GM12872 (cell line): ENCODE measurements around the gene RAB44.

Source experiments
- TF ChIP-seq, protein P1 (sequence below): IDR thresholded peaks from 3 replicates; pipeline ENCODE4 v1.5.1; 2011; ENCODE audit warnings: low read depth, mild to moderate bottlenecking, low read length, moderate library complexity; ENCODE audit not compliant: insufficient read depth

RAB44 gene

DNA sequence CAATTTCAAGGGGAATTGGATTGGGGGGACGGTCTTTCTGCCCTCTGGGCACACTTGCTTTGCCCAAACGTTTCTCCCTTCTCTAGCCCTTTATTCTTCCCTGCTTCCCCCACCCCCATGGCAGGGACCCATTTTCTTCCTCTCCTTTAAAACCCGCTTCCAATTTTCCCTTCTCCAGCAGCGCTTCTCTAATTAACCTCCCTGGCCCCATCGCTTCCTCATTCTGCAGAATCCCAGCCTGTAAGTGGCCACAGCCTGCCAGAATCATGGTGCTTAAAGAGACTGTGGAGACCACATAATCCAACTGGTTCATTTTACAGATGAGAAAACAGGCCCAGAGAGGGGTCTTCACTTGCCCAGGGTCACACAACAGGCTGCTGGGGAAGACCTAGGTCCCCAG, 80.2 kb downstream of the RAB44 start:
- TF ChIP-seq, protein P1, sequence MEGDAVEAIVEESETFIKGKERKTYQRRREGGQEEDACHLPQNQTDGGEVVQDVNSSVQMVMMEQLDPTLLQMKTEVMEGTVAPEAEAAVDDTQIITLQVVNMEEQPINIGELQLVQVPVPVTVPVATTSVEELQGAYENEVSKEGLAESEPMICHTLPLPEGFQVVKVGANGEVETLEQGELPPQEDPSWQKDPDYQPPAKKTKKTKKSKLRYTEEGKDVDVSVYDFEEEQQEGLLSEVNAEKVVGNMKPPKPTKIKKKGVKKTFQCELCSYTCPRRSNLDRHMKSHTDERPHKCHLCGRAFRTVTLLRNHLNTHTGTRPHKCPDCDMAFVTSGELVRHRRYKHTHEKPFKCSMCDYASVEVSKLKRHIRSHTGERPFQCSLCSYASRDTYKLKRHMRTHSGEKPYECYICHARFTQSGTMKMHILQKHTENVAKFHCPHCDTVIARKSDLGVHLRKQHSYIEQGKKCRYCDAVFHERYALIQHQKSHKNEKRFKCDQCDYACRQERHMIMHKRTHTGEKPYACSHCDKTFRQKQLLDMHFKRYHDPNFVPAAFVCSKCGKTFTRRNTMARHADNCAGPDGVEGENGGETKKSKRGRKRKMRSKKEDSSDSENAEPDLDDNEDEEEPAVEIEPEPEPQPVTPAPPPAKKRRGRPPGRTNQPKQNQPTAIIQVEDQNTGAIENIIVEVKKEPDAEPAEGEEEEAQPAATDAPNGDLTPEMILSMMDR: no peak

- TF ChIP-seq, protein P1: no peak
Measured at GRCh38 chr6:36779227-36779626, 81.6 kb downstream of the RAB44 start.

- TF ChIP-seq, protein P1: no peak
Measured at GRCh38 chr6:36780442-36781177, 83.0 kb downstream of the RAB44 start.

GRCh38 chr6:36781669-36782068, 84.0 kb downstream of the RAB44 start:
- TF ChIP-seq, protein P1: no peak
